DMS 273 (cell line): ENCODE measurements around the gene DHTKD1.
"Not testable (repeated sequence)": the region's sequence is repeated elsewhere in the genome, so short reads cannot be mapped to it uniquely, and the experiment has no call there.

ENCODE experiments used
- DNase-seq: peaks from one replicate; lab custom pipeline; 2025; ENCODE audit not compliant: unreplicated experiment; lab: John Stamatoyannopoulos, UW

DHTKD1 gene

GRCh38 chr10:12135631-12136030 is 66.9 kb downstream of the DHTKD1 start:
- no peak for DNase-seq

- no peak for DNase-seq
Observed at GRCh38 chr10:12140038-12140437, 71.3 kb downstream of the DHTKD1 start.

GRCh38 chr10:12144538-12144937 is 75.8 kb downstream of the DHTKD1 start:
- DNase-seq: no peak

- no peak for DNase-seq
Observed at GRCh38 chr10:12150163-12150562, 81.4 kb downstream of the DHTKD1 start.

DNA sequence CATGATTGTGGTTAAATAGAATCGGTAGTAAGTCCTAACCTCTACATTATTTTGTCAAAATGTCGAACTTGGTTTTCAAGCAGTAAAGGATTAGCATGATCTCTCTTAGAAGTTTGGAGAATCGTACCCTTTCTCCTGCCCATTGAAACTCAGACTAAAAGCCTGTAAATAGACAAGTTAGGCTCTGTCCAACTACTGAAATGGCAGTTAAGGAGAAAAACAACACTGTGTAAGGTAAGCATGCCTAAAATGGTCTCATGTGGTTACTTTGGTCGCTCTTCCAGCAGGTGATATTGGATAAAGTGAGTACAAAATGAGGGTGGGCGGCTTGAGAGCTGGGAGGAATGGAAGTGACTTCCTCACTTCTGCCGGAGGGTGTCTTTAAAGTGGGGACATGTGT is 85.8 kb downstream of the DHTKD1 start:
- no peak for DNase-seq

GRCh38 chr10:12156367-12157123 is 87.8 kb downstream of the DHTKD1 start:
- no peak for DNase-seq

DNA sequence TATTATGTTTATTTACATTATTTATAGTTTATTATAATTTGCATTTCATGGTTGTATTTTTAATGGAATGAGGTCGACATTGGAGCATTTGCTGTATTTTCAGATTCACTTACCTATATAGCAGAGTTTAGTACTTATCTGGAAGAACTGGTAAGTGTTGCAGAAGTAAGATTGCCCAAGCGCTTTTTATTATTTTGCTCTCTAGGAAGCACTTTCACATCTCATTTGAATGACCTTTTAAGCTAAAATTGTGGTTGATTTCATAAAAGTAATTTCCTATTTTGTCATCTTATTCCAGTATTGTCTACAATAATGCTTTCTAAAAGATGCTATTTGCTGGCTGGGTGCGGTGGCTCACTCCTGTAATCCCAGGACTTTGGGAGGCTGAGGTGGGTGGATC is 89.4 kb downstream of the DHTKD1 start:
- DNase-seq: no peak

- no peak for DNase-seq
Observed at GRCh38 chr10:12160664-12161063, 91.9 kb downstream of the DHTKD1 start.

GRCh38 chr10:12162927-12163326 is 94.2 kb downstream of the DHTKD1 start:
- no peak for DNase-seq

- DNase-seq: no peak
Observed at GRCh38 chr10:12164085-12164484, 95.3 kb downstream of the DHTKD1 start.

DNA sequence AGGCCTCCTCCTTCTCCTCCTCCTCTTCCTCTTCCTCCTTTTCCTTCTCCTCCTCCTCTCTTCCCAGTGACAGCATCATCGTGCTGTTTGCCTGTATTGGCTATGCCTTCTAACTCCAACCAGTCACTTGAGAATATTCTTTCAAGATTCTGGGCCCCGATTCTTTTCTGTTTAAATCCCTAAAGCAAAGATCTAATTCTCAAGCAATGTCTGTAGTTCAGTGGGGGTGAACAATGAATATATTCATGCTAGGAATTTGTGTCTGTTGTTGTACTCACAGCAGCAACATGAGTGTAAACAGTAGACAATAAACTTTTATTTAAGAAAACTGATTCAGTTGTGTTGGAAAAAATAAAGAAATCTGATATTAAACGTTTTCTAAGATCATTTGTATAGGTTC is 96.3 kb downstream of the DHTKD1 start:
- DNase-seq: no peak

DNA sequence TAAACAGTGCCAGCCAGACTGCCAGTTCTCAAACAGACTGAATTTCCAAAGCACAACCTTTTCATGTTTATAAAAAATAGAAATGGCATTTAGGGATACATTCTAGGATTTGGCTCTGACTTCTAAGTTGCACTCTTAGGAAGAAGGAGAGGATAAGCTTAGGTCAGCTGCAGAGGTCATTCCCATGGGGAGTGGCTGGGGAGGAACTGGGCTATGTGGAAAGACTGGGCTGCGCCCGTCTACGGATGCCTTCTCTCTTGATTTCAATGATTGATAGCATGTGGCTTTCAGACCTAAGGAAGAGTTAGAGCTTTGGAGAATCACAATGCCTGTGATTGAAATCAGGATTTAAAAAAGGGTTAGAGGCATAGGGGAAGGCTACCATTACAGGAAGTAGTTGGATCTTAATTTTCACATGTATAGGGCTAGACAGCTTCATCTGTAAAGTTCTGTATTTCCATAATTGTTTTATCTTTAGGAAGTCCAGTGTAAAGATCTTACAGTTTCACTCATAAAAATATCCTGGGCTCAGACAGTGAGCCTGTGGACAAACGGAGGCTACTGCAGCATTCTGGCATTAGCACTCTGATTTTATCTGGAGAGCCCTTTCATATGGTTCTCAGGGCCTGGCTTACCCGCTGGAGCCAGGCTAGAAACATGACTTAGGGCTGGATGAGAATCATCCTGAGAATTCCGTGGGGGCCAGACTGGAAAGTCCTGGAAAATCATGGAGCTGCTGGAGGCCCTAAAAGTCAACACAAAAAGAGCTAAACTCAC is 97.4 kb downstream of the DHTKD1 start:
- DNase-seq: no peak

DNA sequence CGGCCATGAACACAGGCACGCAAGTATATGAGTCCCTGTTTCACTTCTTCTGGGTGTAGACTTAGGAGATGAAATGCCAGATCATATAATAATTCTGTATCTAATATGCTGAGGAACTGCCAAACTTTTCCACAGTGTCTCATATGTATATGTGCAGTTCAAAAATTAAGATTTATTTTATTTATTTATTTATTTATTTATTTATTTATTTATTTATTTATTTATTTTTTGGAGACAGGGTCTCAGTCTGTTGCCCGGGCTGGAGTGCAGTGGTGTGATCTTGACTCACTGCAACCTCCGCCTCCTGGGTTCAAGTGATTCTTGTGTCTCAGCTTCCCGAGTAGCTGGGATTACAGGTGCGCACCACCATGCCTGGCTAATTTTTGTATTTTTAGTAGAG is 102.8 kb downstream of the DHTKD1 start:
- not testable (repeated sequence) for DNase-seq
